ENCODE data around the gene CDH4.

CDH4 gene

GRCh38 chr20:61764471-61765025, 512.5 kb downstream of the CDH4 start:
- DNase-seq (ENCODE audit: low read depth in 2 of 2): no peak

- DNase-seq (ENCODE audit: low read depth in 2 of 2): no peak
Observed at GRCh38 chr20:61765081-61765870, 513.2 kb downstream of the CDH4 start.

GRCh38 chr20:61765871-61766654, 514.0 kb downstream of the CDH4 start:
- DNase-seq (ENCODE audit: low read depth in 2 of 2): no peak

GRCh38 chr20:61766921-61767610, 515.0 kb downstream of the CDH4 start:
- no peak for DNase-seq (ENCODE audit: low read depth in 2 of 2)

GRCh38 chr20:61767761-61768494, 515.9 kb downstream of the CDH4 start:
- DNase-seq (ENCODE audit: low read depth in 2 of 2): no peak

- no peak for DNase-seq (ENCODE audit: low read depth in 2 of 2)
Observed at GRCh38 chr20:61768571-61769285, 516.7 kb downstream of the CDH4 start.

GRCh38 chr20:61769286-61769832, 517.3 kb downstream of the CDH4 start:
- DNase-seq (ENCODE audit: low read depth in 2 of 2): no peak

- no peak for DNase-seq (ENCODE audit: low read depth in 2 of 2)
Observed at GRCh38 chr20:61770113-61770585, 518.1 kb downstream of the CDH4 start.

- no peak for DNase-seq (ENCODE audit: low read depth in 2 of 2)
Observed at GRCh38 chr20:61771805-61772350, 519.8 kb downstream of the CDH4 start.

GRCh38 chr20:61772828-61773631, 521.0 kb downstream of the CDH4 start:
- DNase-seq (ENCODE audit: low read depth in 2 of 2): no peak

GRCh38 chr20:61773926-61774587, 522.0 kb downstream of the CDH4 start:
- DNase-seq (ENCODE audit: low read depth in 2 of 2): no peak

- DNase-seq (ENCODE audit: low read depth in 2 of 2): no peak
Observed at GRCh38 chr20:61775423-61775822, 523.4 kb downstream of the CDH4 start.

GRCh38 chr20:61776491-61777075, 524.5 kb downstream of the CDH4 start:
- no peak for DNase-seq (ENCODE audit: low read depth in 2 of 2)

- no peak for DNase-seq (ENCODE audit: low read depth in 2 of 2)
Observed at GRCh38 chr20:61777773-61778494, 525.9 kb downstream of the CDH4 start.

- DNase-seq (ENCODE audit: low read depth in 2 of 2): no peak
Observed at GRCh38 chr20:61778495-61778863, 526.4 kb downstream of the CDH4 start.

GRCh38 chr20:61779176-61779965, 527.3 kb downstream of the CDH4 start:
- DNase-seq (ENCODE audit: low read depth in 2 of 2): no peak

GRCh38 chr20:61780066-61780465, 528.0 kb downstream of the CDH4 start:
- DNase-seq (ENCODE audit: low read depth in 2 of 2): no peak
